ENCODE results near the gene ZNF778. TPM values are rescaled to one million over a fixed set of nuclear protein-coding genes. Genes with fewer than 3 reads are reported as not detected.
"Not testable (repeated sequence)": the region's sequence is repeated elsewhere in the genome, so short reads cannot be mapped to it uniquely, and the experiment has no call there.

The ZNF778 gene
- total RNA-seq, 1 experiment from 2014 or later: 15.3 TPM

DNA sequence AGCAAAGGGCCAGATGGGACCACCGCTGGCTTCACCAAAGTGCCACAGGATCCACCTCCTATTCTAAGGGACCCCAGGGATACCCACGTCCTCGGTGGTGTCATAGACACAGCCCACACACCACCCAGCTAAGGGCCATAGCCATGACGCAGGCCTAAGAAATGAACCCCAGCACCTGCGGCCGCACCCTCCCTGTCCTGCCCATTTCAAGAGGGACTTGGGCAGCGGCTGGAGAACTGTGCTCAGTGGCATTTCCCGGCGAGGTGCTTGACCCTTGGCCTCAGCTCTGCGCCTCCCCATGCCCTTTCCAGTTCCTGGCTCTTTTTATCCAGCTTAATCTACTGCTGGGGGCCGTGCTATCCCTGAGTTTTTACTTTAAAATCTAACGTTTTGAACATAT, 27.3 kb downstream of the ZNF778 start:
- Mint-ChIP-seq H3K4me1 (ENCODE audit: low read depth, unreplicated experiment) (peaks cover 9% of the 10 kb centered on the region), H3K27me3 (ENCODE audit: unreplicated experiment) (peaks cover 42% of the 10 kb centered on the region), H3K36me3 (ENCODE audit: insufficient read depth, unreplicated experiment) (peaks cover 56% of the 10 kb centered on the region), H3K4me3 (ENCODE audit: low read depth, unreplicated experiment) (no peak overlapping the region), H3K9me3 (ENCODE audit: low read depth, unreplicated experiment) (peaks cover under 1% of the 10 kb centered on the region), H3K27ac (ENCODE audit: unreplicated experiment) (no peak overlapping the region)
- no peak for TF ChIP-seq CTCF (IDR thresholded peaks at IDR 0.05; ENCODE audit: unreplicated experiment)
- intact Hi-C loops (cut with micrococcal nuclease; ENCODE audit: unreplicated experiment): no loop called here
- no peak for DNase-seq
- CTCF ChIA-PET: no interaction called here
- no TSS peak for BruUV-seq (replicated peaks)

DNA sequence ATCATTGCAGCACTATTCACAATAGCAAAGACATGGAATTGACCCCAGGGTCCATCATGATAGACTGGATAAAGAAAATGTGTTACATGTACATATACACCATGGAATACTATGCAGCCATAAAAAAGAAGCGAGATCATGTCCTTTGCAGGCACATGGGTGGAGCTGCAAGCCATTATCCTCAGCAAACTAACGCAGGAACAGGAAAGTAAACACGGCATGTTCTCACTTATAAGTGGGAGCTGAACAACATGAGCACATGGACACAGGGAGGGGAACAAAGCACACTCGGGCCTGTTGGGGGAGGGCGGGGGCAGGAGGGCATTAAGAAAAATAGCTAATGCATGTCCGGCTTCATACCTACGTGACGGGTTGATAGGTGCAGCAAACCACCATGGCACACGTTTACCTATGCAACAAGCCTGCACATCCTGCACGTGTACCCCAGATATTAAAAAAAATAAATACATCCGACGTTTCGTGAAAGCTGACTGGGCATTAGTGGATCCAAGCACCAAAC, 28.9 kb downstream of the ZNF778 start:
- DNase-seq: no peak
- CTCF ChIA-PET: no interaction called here
- peaks cover 8% of the 10 kb centered on the region for H3K9me3 Mint-ChIP-seq (ENCODE audit: low read depth, unreplicated experiment)
- intact Hi-C loops (cut with micrococcal nuclease; ENCODE audit: unreplicated experiment): no loop called here
- TF ChIP-seq CTCF (IDR thresholded peaks at IDR 0.05; ENCODE audit: unreplicated experiment): no peak
- peaks cover 43% of the 10 kb centered on the region for H3K36me3 Mint-ChIP-seq (ENCODE audit: insufficient read depth, unreplicated experiment)
- no TSS peak for BruUV-seq (replicated peaks)
- H3K27ac Mint-ChIP-seq (ENCODE audit: unreplicated experiment): peak overlapping the region; percentile 63
- peak overlapping the region; percentile 64 for H3K4me3 Mint-ChIP-seq (ENCODE audit: low read depth, unreplicated experiment)
- peaks cover 42% of the 10 kb centered on the region for H3K27me3 Mint-ChIP-seq (ENCODE audit: unreplicated experiment)
- H3K4me1 Mint-ChIP-seq (ENCODE audit: low read depth, unreplicated experiment): peaks cover 9% of the 10 kb centered on the region

DNA sequence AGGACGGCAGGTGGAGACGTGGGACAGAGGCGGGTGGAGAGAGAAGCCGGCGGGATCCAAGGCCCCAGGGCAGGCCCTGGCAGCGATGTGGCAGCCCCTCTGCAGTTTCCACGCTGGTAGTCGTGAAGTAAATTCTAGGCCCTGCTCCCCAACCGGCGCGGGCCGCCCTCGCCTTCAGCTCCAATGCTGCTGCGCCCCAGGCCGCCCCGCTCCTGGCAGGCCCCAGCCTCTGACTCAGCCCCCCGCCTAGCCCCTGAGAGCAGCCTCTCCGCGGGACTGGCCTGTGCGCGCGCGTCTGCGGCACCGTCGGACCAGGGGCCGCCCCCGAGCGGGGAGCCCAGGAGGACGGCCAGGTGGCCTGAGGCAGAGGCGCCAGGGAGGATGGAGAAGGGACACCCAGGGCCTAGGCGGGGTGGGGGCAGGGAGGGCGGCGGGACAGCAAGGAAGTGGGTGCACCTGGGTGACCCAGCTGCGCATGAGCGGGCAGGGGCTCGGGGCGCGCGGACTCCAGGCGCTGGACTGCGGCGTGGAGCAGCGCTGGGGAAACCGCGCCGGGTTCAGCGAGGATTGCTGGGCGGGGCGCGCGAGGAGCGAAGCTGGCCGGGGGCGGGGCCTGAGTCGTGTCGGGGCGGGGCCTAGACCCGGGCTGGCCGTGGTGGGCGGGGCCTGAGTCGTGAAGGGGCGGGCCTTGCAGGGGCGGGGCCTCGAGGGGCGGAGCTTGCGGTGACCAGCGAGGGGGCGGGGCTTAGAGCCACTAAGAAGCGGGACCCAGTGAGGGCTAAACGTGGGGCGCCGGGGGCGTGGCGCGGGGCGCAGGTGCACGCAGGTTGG, 29.6 kb downstream of the ZNF778 start:
- peaks cover 39% of the 10 kb centered on the region for H3K36me3 Mint-ChIP-seq (ENCODE audit: insufficient read depth, unreplicated experiment)
- intact Hi-C loops (cut with micrococcal nuclease; ENCODE audit: unreplicated experiment): no loop called here
- peak; percentile 83 for DNase-seq
- CTCF ChIA-PET: no interaction called here
- peak overlapping the region; percentile 64 for H3K4me3 Mint-ChIP-seq (ENCODE audit: low read depth, unreplicated experiment)
- no peak for TF ChIP-seq CTCF (IDR thresholded peaks at IDR 0.05; ENCODE audit: unreplicated experiment)
- peaks cover 42% of the 10 kb centered on the region for H3K27me3 Mint-ChIP-seq (ENCODE audit: unreplicated experiment)
- peaks cover 8% of the 10 kb centered on the region for H3K9me3 Mint-ChIP-seq (ENCODE audit: low read depth, unreplicated experiment)
- peak overlapping the region; percentile 63 for H3K27ac Mint-ChIP-seq (ENCODE audit: unreplicated experiment)
- BruUV-seq (replicated peaks): no TSS peak
- peaks cover 9% of the 10 kb centered on the region for H3K4me1 Mint-ChIP-seq (ENCODE audit: low read depth, unreplicated experiment)

GRCh38 chr16:89247734-89248075, 30.2 kb downstream of the ZNF778 start:
- peaks cover 41% of the 10 kb centered on the region for H3K27me3 Mint-ChIP-seq (ENCODE audit: unreplicated experiment)
- BruUV-seq (replicated peaks); H3K4me3 Mint-ChIP-seq (ENCODE audit: low read depth, unreplicated experiment); H3K4me1 Mint-ChIP-seq (ENCODE audit: low read depth, unreplicated experiment); H3K27ac Mint-ChIP-seq (ENCODE audit: unreplicated experiment); H3K9me3 Mint-ChIP-seq (ENCODE audit: low read depth, unreplicated experiment); CTCF ChIA-PET; intact Hi-C loops (cut with micrococcal nuclease; ENCODE audit: unreplicated experiment); DNase-seq: not testable (repeated sequence)
- H3K36me3 Mint-ChIP-seq (ENCODE audit: insufficient read depth, unreplicated experiment): peaks cover 39% of the 10 kb centered on the region
